Measurements from ENCODE around the gene GABRG3.

DNA sequence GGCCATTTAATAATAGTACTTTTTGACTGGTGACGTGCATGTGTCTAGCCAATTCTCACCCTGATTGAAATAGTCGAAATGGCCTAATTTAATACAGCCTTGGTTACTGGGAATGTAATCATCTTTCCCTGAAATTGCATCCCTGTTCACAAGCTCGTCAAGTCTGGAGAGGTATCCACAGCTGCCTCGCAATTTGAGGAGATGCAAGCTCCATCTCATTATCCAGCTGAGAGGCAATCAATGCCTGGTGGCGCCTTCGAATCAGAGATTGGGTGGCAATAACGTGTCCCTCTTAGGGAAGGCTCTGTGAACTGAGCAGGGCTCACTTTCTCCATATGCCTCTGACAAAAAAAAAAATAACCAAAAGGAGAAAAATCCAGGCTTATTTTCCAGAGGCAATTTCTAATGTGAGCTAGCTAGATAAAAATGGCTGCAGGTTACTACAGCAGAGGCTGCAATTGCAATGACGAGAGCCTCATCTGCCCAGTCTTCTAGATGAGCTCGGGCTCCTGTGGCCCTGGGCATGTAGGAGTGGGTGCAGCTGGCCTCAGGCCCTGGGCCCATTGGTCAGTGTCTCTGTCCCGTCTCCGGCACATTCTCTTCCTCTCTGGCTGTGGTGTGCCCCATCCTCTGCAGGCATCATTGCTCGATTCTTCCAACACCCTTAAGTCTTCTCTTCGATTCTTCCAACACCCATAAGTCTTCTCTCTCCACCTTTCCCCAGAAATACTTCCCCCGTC, 487.5 kb downstream of the GABRG3 start:
- TF ChIP-seq EZH2 (IDR thresholded peaks at IDR 0.05; ENCODE audit: low read length) = no peak
- TF ChIP-seq, protein P1, sequence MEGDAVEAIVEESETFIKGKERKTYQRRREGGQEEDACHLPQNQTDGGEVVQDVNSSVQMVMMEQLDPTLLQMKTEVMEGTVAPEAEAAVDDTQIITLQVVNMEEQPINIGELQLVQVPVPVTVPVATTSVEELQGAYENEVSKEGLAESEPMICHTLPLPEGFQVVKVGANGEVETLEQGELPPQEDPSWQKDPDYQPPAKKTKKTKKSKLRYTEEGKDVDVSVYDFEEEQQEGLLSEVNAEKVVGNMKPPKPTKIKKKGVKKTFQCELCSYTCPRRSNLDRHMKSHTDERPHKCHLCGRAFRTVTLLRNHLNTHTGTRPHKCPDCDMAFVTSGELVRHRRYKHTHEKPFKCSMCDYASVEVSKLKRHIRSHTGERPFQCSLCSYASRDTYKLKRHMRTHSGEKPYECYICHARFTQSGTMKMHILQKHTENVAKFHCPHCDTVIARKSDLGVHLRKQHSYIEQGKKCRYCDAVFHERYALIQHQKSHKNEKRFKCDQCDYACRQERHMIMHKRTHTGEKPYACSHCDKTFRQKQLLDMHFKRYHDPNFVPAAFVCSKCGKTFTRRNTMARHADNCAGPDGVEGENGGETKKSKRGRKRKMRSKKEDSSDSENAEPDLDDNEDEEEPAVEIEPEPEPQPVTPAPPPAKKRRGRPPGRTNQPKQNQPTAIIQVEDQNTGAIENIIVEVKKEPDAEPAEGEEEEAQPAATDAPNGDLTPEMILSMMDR (optimal IDR thresholded peaks at IDR 0.05 in 1 of 3, IDR thresholded peaks at IDR 0.05 in 1 of 3, conservative IDR thresholded peaks at IDR 0.05 in 1 of 3; ENCODE audit: extremely low read depth in 1 of 3, insufficient read depth in 2 of 3, low read length in 3 of 3) = no peak
